GM12873 (cell line): Measurements from ENCODE around the gene SETBP1.

ENCODE experiments used
- TF ChIP-seq, protein P1 (sequence below): IDR thresholded peaks from 2 replicates; pipeline ENCODE4 v1.5.1; 2012; ENCODE audit warnings: low read depth, mild to moderate bottlenecking, moderate library complexity, low read length, control low read depth; ENCODE audit not compliant: insufficient read depth; ENCODE audit errors: missing control alignments

Gene SETBP1

DNA sequence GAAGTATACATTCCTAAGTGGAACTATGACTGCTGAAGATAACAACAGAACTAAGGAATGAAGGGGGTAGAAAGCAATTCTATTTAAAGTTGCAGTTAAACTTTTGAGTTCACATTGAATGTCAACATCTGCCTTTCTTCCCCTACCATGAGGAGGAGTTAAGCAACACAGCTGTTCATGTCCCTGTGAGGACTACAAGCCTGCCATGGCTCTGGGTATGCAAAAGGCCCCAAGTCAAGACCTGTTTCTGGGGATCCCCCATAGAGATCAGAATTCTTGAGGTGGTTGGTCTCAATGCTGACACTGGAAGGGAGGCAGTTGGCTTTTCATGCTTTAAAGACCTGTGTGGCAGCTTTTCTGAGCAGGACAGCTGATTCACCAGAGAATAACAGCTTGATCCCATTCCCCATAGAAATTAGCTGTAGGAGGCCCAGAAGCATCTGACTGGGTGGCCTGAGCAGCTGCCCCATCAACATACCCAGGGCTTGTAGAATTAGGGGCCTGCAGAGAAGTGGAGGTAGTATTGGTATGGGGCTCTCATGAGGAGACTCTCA, 131.0 kb downstream of the SETBP1 start:
- TF ChIP-seq, protein P1, sequence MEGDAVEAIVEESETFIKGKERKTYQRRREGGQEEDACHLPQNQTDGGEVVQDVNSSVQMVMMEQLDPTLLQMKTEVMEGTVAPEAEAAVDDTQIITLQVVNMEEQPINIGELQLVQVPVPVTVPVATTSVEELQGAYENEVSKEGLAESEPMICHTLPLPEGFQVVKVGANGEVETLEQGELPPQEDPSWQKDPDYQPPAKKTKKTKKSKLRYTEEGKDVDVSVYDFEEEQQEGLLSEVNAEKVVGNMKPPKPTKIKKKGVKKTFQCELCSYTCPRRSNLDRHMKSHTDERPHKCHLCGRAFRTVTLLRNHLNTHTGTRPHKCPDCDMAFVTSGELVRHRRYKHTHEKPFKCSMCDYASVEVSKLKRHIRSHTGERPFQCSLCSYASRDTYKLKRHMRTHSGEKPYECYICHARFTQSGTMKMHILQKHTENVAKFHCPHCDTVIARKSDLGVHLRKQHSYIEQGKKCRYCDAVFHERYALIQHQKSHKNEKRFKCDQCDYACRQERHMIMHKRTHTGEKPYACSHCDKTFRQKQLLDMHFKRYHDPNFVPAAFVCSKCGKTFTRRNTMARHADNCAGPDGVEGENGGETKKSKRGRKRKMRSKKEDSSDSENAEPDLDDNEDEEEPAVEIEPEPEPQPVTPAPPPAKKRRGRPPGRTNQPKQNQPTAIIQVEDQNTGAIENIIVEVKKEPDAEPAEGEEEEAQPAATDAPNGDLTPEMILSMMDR = no peak

- TF ChIP-seq, protein P1 = no peak
Observed at GRCh38 chr18:44812426-44812825, 131.7 kb downstream of the SETBP1 start.

DNA sequence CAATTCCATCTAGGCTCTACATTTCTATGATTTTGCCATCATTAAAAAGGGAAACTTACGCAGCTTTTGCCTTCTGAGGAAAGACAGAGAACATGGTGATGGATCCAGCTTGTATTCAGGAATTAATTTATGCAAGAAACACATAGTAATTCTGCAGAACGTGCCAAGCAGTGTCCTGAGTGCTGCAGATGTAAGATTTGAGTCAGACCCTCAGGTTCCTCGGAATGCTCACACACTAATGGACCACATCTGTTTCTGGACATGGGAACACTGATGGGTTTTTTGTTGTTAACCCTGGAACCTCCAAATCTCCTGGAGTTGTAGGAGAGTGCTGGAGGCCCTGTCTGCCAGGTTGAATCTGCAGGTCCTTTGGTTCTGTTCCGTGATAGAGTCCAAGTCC, 132.9 kb downstream of the SETBP1 start:
- TF ChIP-seq, protein P1 = no peak

DNA sequence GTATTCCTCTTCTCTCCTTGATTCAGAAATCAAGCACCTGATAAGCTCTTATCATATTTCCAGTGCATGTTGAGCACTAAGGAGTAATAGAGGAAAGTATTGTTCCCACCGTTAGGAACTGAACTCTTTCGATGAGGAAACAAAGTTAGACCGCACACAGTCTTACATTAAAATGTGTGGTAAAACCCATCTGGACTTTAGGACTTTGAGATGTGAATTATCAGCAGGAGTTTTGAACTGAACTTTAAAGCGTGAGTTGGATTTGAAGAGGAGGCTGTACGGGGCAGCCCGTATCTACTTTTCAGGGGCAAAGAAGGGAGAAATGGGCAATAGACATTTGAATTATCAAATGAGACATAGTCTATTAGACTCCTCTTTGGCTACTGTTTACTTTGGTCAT, 134.4 kb downstream of the SETBP1 start:
- TF ChIP-seq, protein P1 = no peak

GRCh38 chr18:44816050-44816449, 135.4 kb downstream of the SETBP1 start:
- TF ChIP-seq, protein P1 = no peak

GRCh38 chr18:44816477-44816876, 135.8 kb downstream of the SETBP1 start:
- TF ChIP-seq, protein P1 = no peak

GRCh38 chr18:44817831-44818473, 137.3 kb downstream of the SETBP1 start:
- TF ChIP-seq, protein P1 = no peak
